ENCODE data around the gene NT5C3A. TPM values are rescaled to one million over a fixed set of nuclear protein-coding genes. Genes with fewer than 3 reads are reported as not detected.

The NT5C3A gene
- total and polyA plus RNA-seq, 4 donors: 19.0 to 48.1 (median 23.7) TPM

GRCh38 chr7:33039903-33040292, 22.7 kb downstream of the NT5C3A start:
- Histone ChIP-seq H3K4me1 (ENCODE audit: control insufficient read depth in 5 of 5, insufficient read depth in 5 of 5, low read length in 5 of 5) (peaks cover 3 to 20% (median 6%) of the 10 kb centered on the region in 5 donors), H3K9me3 (ENCODE audit: control insufficient read depth in 4 of 4, insufficient read depth in 3 of 4, low read length in 3 of 4) (no peaks in the 10 kb centered on the region), H3K4me3 (no peak overlapping the region), H3K27ac (ENCODE audit: low read depth in 1 of 2, low read length in 1 of 2) (no peak overlapping the region), H3K36me3 (ENCODE audit: control insufficient read depth in 4 of 4, insufficient read depth in 4 of 4, low read length in 4 of 4) (no peaks in the 10 kb centered on the region), H3K27me3 (ENCODE audit: control insufficient read depth in 3 of 3, insufficient read depth in 3 of 3, low read length in 2 of 3) (no peaks in the 10 kb centered on the region), H3K9ac (ENCODE audit: insufficient read depth in 1 of 2, low read length in 2 of 2) (no peak overlapping the region)
- DNase-seq: no peak
- no peak for ATAC-seq (ENCODE audit: insufficient read depth, low FRiP score)
- 39 to 55% methylated on average over 1 of the region's 1 CpG for WGBS, 2 donors
- TF ChIP-seq CTCF (IDR thresholded peaks at IDR 0.05; ENCODE audit: control extremely low read depth, extremely low read depth): no peak

GRCh38 chr7:33039257-33039902, 23.2 kb downstream of the NT5C3A start:
- DNase-seq: peak in 2 of 3 donors; percentile 61 to 63

GRCh38 chr7:33038639-33039038, 23.9 kb downstream of the NT5C3A start:
- H3K9me3 ChIP-seq (ENCODE audit: control insufficient read depth in 4 of 4, insufficient read depth in 3 of 4, low read length in 3 of 4): no peaks in the 10 kb centered on the region
- TF ChIP-seq CTCF (IDR thresholded peaks at IDR 0.05; ENCODE audit: control extremely low read depth, extremely low read depth): no peak
- DNase-seq (peak in 1 of 3 donors; percentile 29), ATAC-seq (ENCODE audit: insufficient read depth, low FRiP score) (no peak)
- no peaks in the 10 kb centered on the region for H3K36me3 ChIP-seq (ENCODE audit: control insufficient read depth in 4 of 4, insufficient read depth in 4 of 4, low read length in 4 of 4)
- H3K27me3 ChIP-seq (ENCODE audit: control insufficient read depth in 3 of 3, insufficient read depth in 3 of 3, low read length in 2 of 3): no peaks in the 10 kb centered on the region
- WGBS, 2 donors: 30 to 40% methylated on average over 2 of the region's 2 CpGs
- H3K9ac ChIP-seq (ENCODE audit: insufficient read depth in 1 of 2, low read length in 2 of 2): no peak overlapping the region
- no peak overlapping the region for H3K27ac ChIP-seq (ENCODE audit: low read depth in 1 of 2, low read length in 1 of 2)
- no peak overlapping the region for H3K4me3 ChIP-seq
- peaks cover 3 to 20% (median 4%) of the 10 kb centered on the region in 5 donors for H3K4me1 ChIP-seq (ENCODE audit: control insufficient read depth in 5 of 5, insufficient read depth in 5 of 5, low read length in 5 of 5)

More at GRCh38 chr7:33039257-33039902, 23.2 kb downstream of the NT5C3A start:
- peak overlapping the region in 1 of 2 donors; percentile 16 for H3K9ac ChIP-seq (ENCODE audit: insufficient read depth in 1 of 2, low read length in 2 of 2)
- peak; percentile 36 for ATAC-seq (ENCODE audit: insufficient read depth, low FRiP score)
- H3K4me1 ChIP-seq (ENCODE audit: control insufficient read depth in 5 of 5, insufficient read depth in 5 of 5, low read length in 5 of 5): peaks cover 3 to 20% (median 6%) of the 10 kb centered on the region in 5 donors
- no peaks in the 10 kb centered on the region for H3K27me3 ChIP-seq (ENCODE audit: control insufficient read depth in 3 of 3, insufficient read depth in 3 of 3, low read length in 2 of 3)
- no peak overlapping the region for H3K27ac ChIP-seq (ENCODE audit: low read depth in 1 of 2, low read length in 1 of 2)
- TF ChIP-seq CTCF (IDR thresholded peaks at IDR 0.05; ENCODE audit: control extremely low read depth, extremely low read depth): no peak
- no peak overlapping the region for H3K4me3 ChIP-seq
- 13 to 24% methylated on average over 5 of the region's 5 CpGs for WGBS, 2 donors
- no peaks in the 10 kb centered on the region for H3K9me3 ChIP-seq (ENCODE audit: control insufficient read depth in 4 of 4, insufficient read depth in 3 of 4, low read length in 3 of 4)
- H3K36me3 ChIP-seq (ENCODE audit: control insufficient read depth in 4 of 4, insufficient read depth in 4 of 4, low read length in 4 of 4): no peaks in the 10 kb centered on the region

Data from lung (tissue), 12 donors.